ENCODE results near the gene LCT.
A peak's percentile ranks its signal among the peaks of the same experiment; 100 is the strongest.
"Not testable (repeated sequence)": the region's sequence is repeated elsewhere in the genome, so short reads cannot be mapped to it uniquely, and the experiment has no call there.

Gene LCT

GRCh38 chr2:135831180-135831812 lies 5.7 kb downstream of the LCT start:
- DNase-seq, result no peak

GRCh38 chr2:135829378-135830135 lies 7.4 kb downstream of the LCT start:
- no peak for DNase-seq

DNA sequence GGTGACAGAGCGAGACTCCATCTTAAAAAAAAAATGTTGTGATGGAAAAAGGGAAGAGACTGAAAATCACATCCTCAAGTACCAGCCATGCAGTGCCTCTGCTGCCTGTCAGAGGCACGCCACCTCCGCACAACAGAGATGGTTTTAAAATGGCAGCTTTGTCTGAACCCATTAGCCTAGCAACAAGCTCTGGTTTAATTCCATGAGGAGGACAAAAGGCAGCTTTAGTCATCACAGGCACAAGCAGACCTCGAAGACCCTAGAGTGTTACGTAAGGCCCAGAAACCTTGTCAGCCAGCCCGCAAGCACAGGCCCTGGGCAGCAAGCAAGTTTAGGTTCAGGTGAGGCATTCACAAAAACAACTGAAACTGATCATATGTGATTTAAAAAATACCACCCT lies 10.4 kb downstream of the LCT start:
- DNase-seq, result no peak

DNA sequence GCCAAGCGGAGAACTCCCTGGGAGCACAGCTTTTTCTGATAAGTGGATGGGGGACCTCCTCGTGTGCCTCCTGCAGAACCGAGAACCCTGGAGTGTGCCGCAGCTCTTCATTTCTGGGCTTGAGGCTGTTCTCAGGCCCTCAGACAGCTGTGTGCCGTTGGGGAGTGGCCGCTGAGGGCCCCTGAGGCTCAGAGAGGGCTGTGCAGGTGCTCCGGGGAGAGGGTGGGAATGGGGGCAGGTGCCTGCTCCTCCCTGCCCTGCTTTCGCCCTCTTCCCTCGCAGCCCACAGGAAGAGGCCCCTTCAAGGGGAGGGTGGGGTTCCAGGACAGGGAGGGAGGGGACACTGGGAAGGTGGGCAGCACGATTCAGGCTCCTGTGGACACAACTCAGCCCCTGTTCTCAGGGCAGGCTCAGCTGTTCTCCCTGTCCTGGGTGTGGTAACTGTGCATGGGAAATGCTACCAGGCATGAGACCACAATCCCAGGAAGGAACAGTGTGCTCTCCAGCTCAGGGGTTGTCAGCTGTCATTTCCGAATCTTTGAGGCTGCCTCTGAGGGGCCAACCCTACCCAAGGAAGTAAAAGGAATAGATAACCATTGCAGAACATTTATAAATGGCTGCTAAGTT lies 11.3 kb downstream of the LCT start:
- DNase-seq, result no peak

DNA sequence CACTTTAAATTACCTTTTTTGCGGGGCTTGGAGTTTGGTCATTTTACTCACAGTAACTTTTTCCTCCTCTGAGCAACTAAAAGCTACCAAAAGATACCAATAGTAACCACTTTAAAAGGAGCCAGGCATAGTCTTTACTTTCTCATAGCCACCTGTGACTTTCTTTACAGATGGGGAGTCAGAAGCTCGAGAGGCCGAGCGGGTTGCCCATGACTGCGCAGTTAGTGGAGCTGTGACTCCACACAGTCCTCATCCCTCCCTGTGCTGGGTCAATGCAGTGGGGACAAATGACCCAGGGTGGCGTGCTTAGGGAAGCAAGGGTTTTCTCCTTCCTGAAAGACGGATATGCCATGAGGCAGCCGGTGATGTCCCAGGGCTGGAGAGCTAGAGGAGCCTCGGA lies 11.9 kb downstream of the LCT start:
- DNase-seq, result no peak

GRCh38 chr2:135822855-135823254 lies 14.1 kb downstream of the LCT start:
- no peak for DNase-seq

DNA sequence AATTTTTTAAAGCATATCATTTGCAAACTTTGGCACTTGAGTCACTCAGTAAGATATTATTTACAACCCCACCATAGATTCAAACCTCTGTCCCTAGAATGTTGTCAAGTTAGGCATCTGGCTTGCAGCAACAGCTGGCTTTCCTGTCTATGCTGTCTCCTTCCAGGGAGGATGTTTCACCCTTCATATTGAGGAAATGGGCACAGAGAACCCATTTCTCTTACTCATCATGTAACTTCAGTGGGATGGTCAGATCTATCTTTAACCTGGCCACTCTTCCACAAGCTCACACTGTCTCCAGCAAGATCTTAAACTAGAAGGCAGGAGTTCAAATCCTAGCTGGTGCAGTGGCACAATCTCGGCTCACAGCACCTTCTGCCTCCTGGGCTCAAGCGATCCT lies 15.8 kb downstream of the LCT start:
- DNase-seq, result no peak

- peak in 2 of 5 donors; percentile 3 to 93 for DNase-seq
Observed at GRCh38 chr2:135820003-135820618, 16.9 kb downstream of the LCT start.

GRCh38 chr2:135818937-135819610 lies 17.9 kb downstream of the LCT start:
- DNase-seq, result peak in 1 of 5 donors; percentile 76

DNA sequence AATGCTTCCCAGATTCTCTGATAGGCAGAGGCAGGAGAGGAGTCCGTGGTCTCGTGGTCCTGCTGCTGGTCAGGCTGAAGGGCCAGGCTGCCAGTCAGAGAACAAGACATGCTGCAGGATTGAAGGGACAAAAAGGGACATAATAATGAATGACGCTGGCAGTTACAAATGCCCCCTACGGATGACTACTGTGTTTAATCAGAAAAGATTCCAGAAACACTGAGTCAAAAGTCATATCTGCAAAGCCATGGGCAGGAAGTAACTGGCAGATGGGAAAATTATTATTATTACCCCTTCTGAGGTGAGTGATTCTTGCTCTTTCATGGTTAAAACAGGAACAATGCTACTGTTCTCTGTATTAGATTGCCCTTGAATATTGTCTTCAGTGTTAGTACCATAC lies 19.0 kb downstream of the LCT start:
- DNase-seq, result no peak

GRCh38 chr2:135817466-135817865 lies 19.5 kb downstream of the LCT start:
- no peak for DNase-seq

GRCh38 chr2:135815269-135815668 lies 21.7 kb downstream of the LCT start:
- DNase-seq, result no peak

- DNase-seq, result no peak
Observed at GRCh38 chr2:135812907-135813511, 24.0 kb downstream of the LCT start.

- not testable (repeated sequence) for DNase-seq
Observed at GRCh38 chr2:135807874-135808273, 29.1 kb downstream of the LCT start.

DNA sequence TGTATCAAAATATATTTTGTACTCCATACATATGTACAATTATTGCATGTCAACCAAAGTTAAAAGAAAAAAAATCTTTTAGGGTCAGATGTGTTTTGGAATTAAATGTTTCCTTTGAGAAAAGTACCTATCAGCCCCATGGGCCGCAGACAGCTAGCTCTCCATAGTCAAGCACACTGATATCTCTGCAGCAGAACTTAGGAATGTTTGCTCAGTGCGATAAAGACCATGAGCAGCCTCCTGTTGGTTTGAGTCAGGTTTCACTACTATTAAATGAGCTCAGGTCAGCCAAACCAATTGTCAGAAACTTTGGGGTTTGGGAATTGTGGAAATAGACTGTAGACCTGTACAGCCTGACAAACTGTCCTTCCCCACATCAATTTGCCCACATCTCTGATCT lies 33.7 kb downstream of the LCT start:
- no peak for DNase-seq

DNA sequence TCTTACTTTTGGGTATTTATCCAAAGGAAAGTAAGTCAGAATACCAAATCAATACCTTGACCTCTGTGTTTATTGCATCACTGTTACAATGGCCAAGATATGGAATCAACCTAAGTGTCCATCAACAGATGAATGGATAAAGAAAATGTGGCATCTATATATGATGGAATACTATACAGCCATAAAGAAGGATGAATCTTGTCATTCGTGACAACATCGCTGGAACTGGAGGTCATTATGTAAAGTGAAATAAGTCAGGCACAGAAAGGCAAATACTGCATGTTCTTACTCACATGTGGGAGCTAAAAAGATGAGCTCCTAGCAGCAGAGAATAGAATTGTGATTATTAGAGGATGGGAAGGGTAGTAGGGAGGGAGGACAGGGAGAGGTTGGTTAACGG lies 34.6 kb downstream of the LCT start:
- no peak for DNase-seq

- DNase-seq, result no peak
Observed at GRCh38 chr2:135800513-135801460, 36.2 kb downstream of the LCT start.

- no peak for DNase-seq
Observed at GRCh38 chr2:135799738-135800137, 37.2 kb downstream of the LCT start.

- DNase-seq, result no peak
Observed at GRCh38 chr2:135798762-135799161, 38.2 kb downstream of the LCT start.

DNA sequence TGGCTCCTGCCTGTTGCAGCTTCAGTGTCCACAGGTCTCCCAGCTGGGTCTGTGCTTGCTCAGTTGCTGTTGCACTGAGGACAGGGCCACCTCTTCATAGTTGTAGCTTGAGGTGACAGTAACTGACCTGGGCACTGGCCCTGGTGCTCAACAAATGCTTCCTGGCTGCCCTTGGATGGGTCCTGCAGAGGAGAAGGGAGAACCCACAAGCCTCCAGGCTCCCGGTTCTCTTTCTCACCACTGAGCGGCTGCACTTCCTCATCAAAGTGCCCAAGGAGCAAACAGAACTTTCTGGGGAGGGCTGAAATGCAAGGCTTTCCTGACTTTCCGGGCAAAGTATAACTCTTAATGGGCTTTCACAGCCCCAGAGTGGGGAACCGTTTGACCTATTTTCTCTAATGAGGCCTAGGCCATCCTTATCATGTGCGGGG lies 38.7 kb downstream of the LCT start:
- no peak for DNase-seq
